K562 (cell line): Measurements from ENCODE around the gene TLCD1. TPM values are rescaled to one million over a fixed set of nuclear protein-coding genes. Genes with fewer than 3 reads are reported as not detected.

ENCODE experiments used
- CBFA2T3 ChIP-seq: fragments of 450-650 bp; IDR thresholded peaks from 2 replicates; pipeline ENCODE4 v1.6.1; 2017
- CHD1 ChIP-seq: fragments of 200-600 bp; sonication (generic); IDR thresholded peaks from one replicate; pipeline ENCODE4 v1.6.1; 2012; ENCODE audit warnings: mild to moderate bottlenecking, moderate library complexity, low read length, inconsistent platforms
- CREB1 ChIP-seq, 2 experiments: sonication (generic) in 1 of 2; formaldehyde crosslinking in 1 of 2; IDR thresholded peaks; 2 replicates each; pipeline versions ENCODE4 v1.6.1 to v1.8.0; 2012 to 2022; ENCODE audit warnings: inconsistent platforms in 1 of 2, mild to moderate bottlenecking in 1 of 2, missing genetic modification reagents in 1 of 2, moderate library complexity in 1 of 2
- FOXA3 ChIP-seq, 2 experiments: fragments of 450-650 bp in 1 of 2; sonication (generic) in 1 of 2; formaldehyde crosslinking; IDR thresholded peaks in 1 of 2; conservative IDR thresholded peaks in 1 of 2; 2 replicates each; pipeline versions ENCODE4 v1.4.0 to v1.8.0; 2020 to 2022; ENCODE audit warnings: mild to moderate bottlenecking in 2 of 2, missing genetic modification reagents in 1 of 2
- JUN ChIP-seq, 2 experiments: sonication (generic) in 1 of 2; formaldehyde crosslinking in 1 of 2; IDR thresholded peaks; 2 replicates each; pipeline versions ENCODE4 v1.6.1 to v1.8.0; 2012 to 2022; ENCODE audit warnings: borderline replicate concordance in 2 of 2, mild to moderate bottlenecking in 2 of 2, improper control_type of control experiment in 1 of 2, low read depth in 1 of 2, low read length in 1 of 2, missing genetic modification reagents in 1 of 2
- KDM1A ChIP-seq, 2 experiments: fragments of 450-650 bp; IDR thresholded peaks; 2 replicates each; pipeline ENCODE4 v1.6.1; 2016; ENCODE audit warnings: mild to moderate bottlenecking in 2 of 2
- MAFK ChIP-seq: IDR thresholded peaks from 2 replicates; pipeline ENCODE4 v1.6.1; 2011; ENCODE audit warnings: low read length, improper control_type of control experiment
- MAZ ChIP-seq, 2 experiments: fragments of 450-650 bp in 1 of 2; sonication (generic) in 1 of 2; formaldehyde crosslinking; IDR thresholded peaks in 1 of 2; conservative IDR thresholded peaks in 1 of 2; 2 replicates each; pipeline versions ENCODE4 v1.4.0 to v1.5.0; 2020; ENCODE audit warnings: mild to moderate bottlenecking in 1 of 2, missing genetic modification reagents in 1 of 2
- NBN ChIP-seq: fragments of 450-650 bp; IDR thresholded peaks from 2 replicates; pipeline ENCODE4 v1.6.1; 2016; ENCODE audit warnings: low read depth, mild to moderate bottlenecking
- NR2C2 ChIP-seq, 2 experiments: fragments of 200-800 bp in 1 of 2; sonication (Bioruptor generic) in 1 of 2; sonication (generic) in 1 of 2; formaldehyde crosslinking in 1 of 2; IDR thresholded peaks; 2 replicates each; pipeline versions ENCODE4 v1.6.1 to v1.8.0; 2016 to 2022; ENCODE audit warnings: mild to moderate bottlenecking in 1 of 2, missing compliant biosample characterization in 1 of 2, missing genetic modification characterization in 1 of 2, missing genetic modification reagents in 1 of 2
- TAL1 ChIP-seq: fragments of 450-650 bp; IDR thresholded peaks from 2 replicates; pipeline ENCODE4 v1.6.1; 2016; ENCODE audit warnings: mild to moderate bottlenecking
- TARDBP ChIP-seq: fragments of 450-650 bp; IDR thresholded peaks from 2 replicates; pipeline ENCODE4 v1.6.1; 2016
- TEAD1 ChIP-seq, 2 experiments: fragments of 450-650 bp in 1 of 2; sonication (generic) in 1 of 2; formaldehyde crosslinking; IDR thresholded peaks; 2 replicates each; pipeline versions ENCODE4 v1.4.0 to v1.8.0; 2020 to 2022; ENCODE audit warnings: mild to moderate bottlenecking in 2 of 2, missing genetic modification reagents in 1 of 2
- ZBTB1 ChIP-seq: sonication (generic); formaldehyde crosslinking; IDR thresholded peaks from 2 replicates; pipeline ENCODE4 v1.8.1; 2023; ENCODE audit warnings: missing genetic modification reagents, low read depth, mild to moderate bottlenecking, borderline replicate concordance
- ZNF766 ChIP-seq: fragments of 200-800 bp; sonication (Bioruptor generic); conservative IDR thresholded peaks from 2 replicates; pipeline ENCODE4 v1.6.1; 2016; ENCODE audit warnings: missing genetic modification characterization, missing compliant biosample characterization
- ZSCAN29 ChIP-seq: fragments of 450-650 bp; IDR thresholded peaks from 2 replicates; pipeline ENCODE4 v1.6.1; 2017
- polyA plus RNA-seq, 8 experiments: library from polyadenylated mRNA; depleted of rRNA in 4 of 8; stranded (reverse) in 5 of 8; unstranded in 3 of 8; fragments of >200 nt; fragmentation: Nextera tagmentation in 2 of 8; fragmentation: Illumina TruSeq in 1 of 8; extraction: Ambion mirVana in 2 of 8; extraction: Trizol in 1 of 8; gene quantifications; 2 replicates each; pipeline versions ENCODE4 v1.2.1 to v1.2.3, GENCODE V29; 2011 to 2014; ENCODE audit warnings: inconsistent platforms in 1 of 8, missing spikeins in 1 of 8
- total RNA-seq, 7 experiments: library from RNA; depleted of rRNA in 6 of 7; stranded (reverse); fragments of >200 nt in 6 of 7; fragmentation: Illumina TruSeq in 2 of 7; extraction: Trizol in 2 of 7; gene quantifications; 2 replicates each; pipeline versions ENCODE4 v1.2.1 to v1.2.3, GENCODE V29; 2011 to 2021; ENCODE audit warnings: low replicate concordance in 1 of 7
- TF ChIP-seq, protein P1 (sequence below): fragments of 450-650 bp; formaldehyde crosslinking; IDR thresholded peaks from 2 replicates; pipeline ENCODE4 v1.4.0; 2020; ENCODE audit warnings: mild to moderate bottlenecking, mixed read lengths
- TF ChIP-seq, protein P2 (sequence below): conservative IDR thresholded peaks from 2 replicates; pipeline ENCODE4 v1.6.1; 2011; ENCODE audit warnings: low read depth, mild to moderate bottlenecking, low read length; ENCODE audit not compliant: control insufficient read depth
- TF ChIP-seq, protein P3 (sequence below): fragments of 450-650 bp; IDR thresholded peaks from 2 replicates; pipeline ENCODE4 v1.6.1; 2016; ENCODE audit warnings: borderline replicate concordance
- TF ChIP-seq, protein P4 (sequence below), 2 experiments: fragments of 200-800 bp in 1 of 2; sonication (Bioruptor generic) in 1 of 2; sonication (generic) in 1 of 2; formaldehyde crosslinking in 1 of 2; IDR thresholded peaks in 1 of 2; conservative IDR thresholded peaks in 1 of 2; 2 replicates each; pipeline versions ENCODE4 v1.5.0 to v1.6.1; 2016 to 2020; ENCODE audit warnings: missing compliant biosample characterization in 1 of 2, missing genetic modification characterization in 1 of 2, missing genetic modification reagents in 1 of 2

Gene TLCD1
- total and polyA plus RNA-seq, 9 of the 15 experiments (the other 6 are each of a cell fraction or from before 2014, with no cell fraction given), result 6.8 to 37.7 (median 21.7) TPM

DNA sequence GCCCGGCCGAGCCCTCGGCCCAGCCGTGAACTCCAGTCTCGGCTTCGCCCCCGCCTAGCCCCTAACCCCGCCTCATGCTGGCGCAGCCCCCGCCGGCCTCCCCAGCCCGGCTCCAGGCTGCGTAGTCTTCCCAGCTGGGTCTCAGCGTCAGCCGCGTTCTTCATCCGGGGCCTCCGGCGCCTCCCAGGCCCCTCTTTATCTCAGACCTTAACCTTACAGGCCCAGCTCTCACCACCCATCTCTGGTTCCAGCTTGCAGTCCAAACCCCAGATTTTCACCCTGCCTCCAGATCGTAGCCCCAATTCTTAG lies 14.4 kb downstream of the TLCD1 start, which contains the start of gene PROCA1 (continued):
- TF ChIP-seq, protein P1, sequence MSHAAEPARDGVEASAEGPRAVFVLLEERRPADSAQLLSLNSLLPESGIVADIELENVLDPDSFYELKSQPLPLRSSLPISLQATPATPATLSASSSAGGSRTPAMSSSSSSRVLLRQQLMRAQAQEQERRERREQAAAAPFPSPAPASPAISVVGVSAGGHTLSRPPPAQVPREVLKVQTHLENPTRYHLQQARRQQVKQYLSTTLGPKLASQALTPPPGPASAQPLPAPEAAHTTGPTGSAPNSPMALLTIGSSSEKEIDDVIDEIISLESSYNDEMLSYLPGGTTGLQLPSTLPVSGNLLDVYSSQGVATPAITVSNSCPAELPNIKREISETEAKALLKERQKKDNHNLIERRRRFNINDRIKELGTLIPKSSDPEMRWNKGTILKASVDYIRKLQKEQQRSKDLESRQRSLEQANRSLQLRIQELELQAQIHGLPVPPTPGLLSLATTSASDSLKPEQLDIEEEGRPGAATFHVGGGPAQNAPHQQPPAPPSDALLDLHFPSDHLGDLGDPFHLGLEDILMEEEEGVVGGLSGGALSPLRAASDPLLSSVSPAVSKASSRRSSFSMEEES (CRISPR knock-in tag), result no peak
- TF ChIP-seq ZSCAN29, result 0 out of 2 replicates have a peak, but pooled peaks have one; percentile 29
- TF ChIP-seq NBN, result peak; percentile 6; the same call in 1 of the 2 replicates
- TF ChIP-seq, protein P2, sequence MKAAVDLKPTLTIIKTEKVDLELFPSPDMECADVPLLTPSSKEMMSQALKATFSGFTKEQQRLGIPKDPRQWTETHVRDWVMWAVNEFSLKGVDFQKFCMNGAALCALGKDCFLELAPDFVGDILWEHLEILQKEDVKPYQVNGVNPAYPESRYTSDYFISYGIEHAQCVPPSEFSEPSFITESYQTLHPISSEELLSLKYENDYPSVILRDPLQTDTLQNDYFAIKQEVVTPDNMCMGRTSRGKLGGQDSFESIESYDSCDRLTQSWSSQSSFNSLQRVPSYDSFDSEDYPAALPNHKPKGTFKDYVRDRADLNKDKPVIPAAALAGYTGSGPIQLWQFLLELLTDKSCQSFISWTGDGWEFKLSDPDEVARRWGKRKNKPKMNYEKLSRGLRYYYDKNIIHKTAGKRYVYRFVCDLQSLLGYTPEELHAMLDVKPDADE, result peak; percentile 2; the same call in 1 of the 2 replicates
- 0 out of 4 replicates have a peak, but pooled peaks of 1 of the 2 experiments have one; percentile 10 for TF ChIP-seq TEAD1 (CRISPR knock-in tag; IDR thresholded peaks at IDR 0.05)
- TF ChIP-seq CBFA2T3, result peak; percentile 77
- TF ChIP-seq FOXA3 (CRISPR knock-in tag; conservative IDR thresholded peaks at IDR 0.05 in 1 of 2, IDR thresholded peaks at IDR 0.05 in 1 of 2), result no peak
- no peak for TF ChIP-seq MAFK
- no peak for TF ChIP-seq JUN (IDR thresholded peaks at IDR 0.05; ENCODE audit: borderline replicate concordance, low read depth, low read length)
- TF ChIP-seq JUN (CRISPR knock-in tag; IDR thresholded peaks at IDR 0.05; ENCODE audit: borderline replicate concordance), result 0 out of 2 replicates have a peak, but pooled peaks have one; percentile 2
- no peak for TF ChIP-seq CHD1
- no peak for TF ChIP-seq NR2C2 (CRISPR knock-in tag; IDR thresholded peaks at IDR 0.05)
- peak; percentile 55; the same call in 1 of the 2 replicates for TF ChIP-seq NR2C2 (tag; IDR thresholded peaks at IDR 0.05)
- 0 out of 2 replicates have a peak, but pooled peaks have one; percentile 68 for TF ChIP-seq ZBTB1 (CRISPR knock-in tag)
- peak; percentile 42; the same call in 1 of the 2 replicates for TF ChIP-seq TAL1
- TF ChIP-seq KDM1A (IDR thresholded peaks at IDR 0.05), result peak in 1 of 2 experiments; percentile 47; a peak in 3 of 4 replicates
- TF ChIP-seq TARDBP, result peak; percentile 10; the same call in 1 of the 2 replicates
- TF ChIP-seq, protein P3, sequence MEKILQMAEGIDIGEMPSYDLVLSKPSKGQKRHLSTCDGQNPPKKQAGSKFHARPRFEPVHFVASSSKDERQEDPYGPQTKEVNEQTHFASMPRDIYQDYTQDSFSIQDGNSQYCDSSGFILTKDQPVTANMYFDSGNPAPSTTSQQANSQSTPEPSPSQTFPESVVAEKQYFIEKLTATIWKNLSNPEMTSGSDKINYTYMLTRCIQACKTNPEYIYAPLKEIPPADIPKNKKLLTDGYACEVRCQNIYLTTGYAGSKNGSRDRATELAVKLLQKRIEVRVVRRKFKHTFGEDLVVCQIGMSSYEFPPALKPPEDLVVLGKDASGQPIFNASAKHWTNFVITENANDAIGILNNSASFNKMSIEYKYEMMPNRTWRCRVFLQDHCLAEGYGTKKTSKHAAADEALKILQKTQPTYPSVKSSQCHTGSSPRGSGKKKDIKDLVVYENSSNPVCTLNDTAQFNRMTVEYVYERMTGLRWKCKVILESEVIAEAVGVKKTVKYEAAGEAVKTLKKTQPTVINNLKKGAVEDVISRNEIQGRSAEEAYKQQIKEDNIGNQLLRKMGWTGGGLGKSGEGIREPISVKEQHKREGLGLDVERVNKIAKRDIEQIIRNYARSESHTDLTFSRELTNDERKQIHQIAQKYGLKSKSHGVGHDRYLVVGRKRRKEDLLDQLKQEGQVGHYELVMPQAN, result peak; percentile 53; the same call in 1 of the 2 replicates
- peak in 1 of 2 experiments; percentile 8; a peak in 2 of 4 replicates for TF ChIP-seq MAZ (CRISPR knock-in tag; conservative IDR thresholded peaks at IDR 0.05 in 1 of 2, IDR thresholded peaks at IDR 0.05 in 1 of 2)
- TF ChIP-seq, protein P4, sequence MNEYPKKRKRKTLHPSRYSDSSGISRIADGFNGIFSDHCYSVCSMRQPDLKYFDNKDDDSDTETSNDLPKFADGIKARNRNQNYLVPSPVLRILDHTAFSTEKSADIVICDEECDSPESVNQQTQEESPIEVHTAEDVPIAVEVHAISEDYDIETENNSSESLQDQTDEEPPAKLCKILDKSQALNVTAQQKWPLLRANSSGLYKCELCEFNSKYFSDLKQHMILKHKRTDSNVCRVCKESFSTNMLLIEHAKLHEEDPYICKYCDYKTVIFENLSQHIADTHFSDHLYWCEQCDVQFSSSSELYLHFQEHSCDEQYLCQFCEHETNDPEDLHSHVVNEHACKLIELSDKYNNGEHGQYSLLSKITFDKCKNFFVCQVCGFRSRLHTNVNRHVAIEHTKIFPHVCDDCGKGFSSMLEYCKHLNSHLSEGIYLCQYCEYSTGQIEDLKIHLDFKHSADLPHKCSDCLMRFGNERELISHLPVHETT (CRISPR knock-in tag; conservative IDR thresholded peaks at IDR 0.05 in 1 of 2, IDR thresholded peaks at IDR 0.05 in 1 of 2), result peak in 1 of 2 experiments; percentile 82; a peak in 2 of 4 replicates
- TF ChIP-seq CREB1 (IDR thresholded peaks at IDR 0.05), result no peak
- TF ChIP-seq CREB1 (CRISPR knock-in tag; IDR thresholded peaks at IDR 0.05), result peak; percentile 23; the same call in 1 of the 2 replicates
- peak; percentile 32; the same call in 1 of the 2 replicates for TF ChIP-seq ZNF766 (CRISPR knock-in tag)
